ENCODE data around the gene UBL3. TPM values are rescaled to one million over a fixed set of nuclear protein-coding genes. Genes with fewer than 3 reads are reported as not detected.

Gene UBL3
- total RNA-seq, 1 experiment from 2014 or later, result 10.7 TPM

DNA sequence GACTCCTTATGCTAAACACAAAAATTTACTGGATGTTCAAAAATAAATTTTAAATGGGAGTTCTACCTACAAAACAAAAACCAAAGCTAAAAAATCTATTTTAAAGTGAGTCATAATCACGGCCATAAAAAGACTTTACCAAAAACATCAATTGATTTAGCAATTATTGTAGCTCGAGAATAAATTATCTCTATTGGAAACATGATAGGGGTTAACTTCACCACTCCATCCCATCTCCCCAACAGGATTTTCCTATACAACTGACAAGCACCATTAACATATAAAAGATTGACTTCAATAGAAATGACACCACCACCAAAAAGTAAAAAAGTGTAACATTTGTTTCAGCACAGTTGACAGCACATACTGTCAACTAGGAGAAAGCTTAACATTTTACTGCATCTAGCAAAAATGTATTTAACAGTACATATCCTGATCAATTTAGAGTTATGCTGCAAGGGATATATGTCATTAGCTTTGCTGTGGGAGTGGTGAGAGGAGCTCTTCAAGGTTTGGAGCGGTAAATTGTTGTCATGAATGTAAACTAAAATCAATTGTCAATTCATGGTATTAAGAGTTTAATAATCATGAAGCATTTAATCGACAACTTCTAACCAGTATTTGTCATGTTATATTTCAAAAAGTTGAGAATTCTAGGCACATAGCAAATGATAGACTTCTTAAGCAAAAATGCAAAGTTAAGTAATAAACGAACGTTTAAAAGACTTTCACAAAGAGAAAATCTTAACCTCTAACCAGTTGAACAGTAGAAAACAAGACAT lies 3.8 kb downstream of the UBL3 start:
- H3K9ac ChIP-seq (ENCODE audit: low read length), result no peak overlapping the region
- no peaks in the 10 kb centered on the region for H3K27me3 ChIP-seq (ENCODE audit: insufficient read depth, low read length)
- ATAC-seq (no peak), DNase-seq (ENCODE audit: low read depth, low spot score) (no peak)
- H3K4me3 ChIP-seq (replicated peaks in 1 of 2; ENCODE audit: low read depth in 1 of 2, low read length in 2 of 2), result no peak overlapping the region
- peaks cover 0 to 12% of the 10 kb centered on the region in 2 experiments; a peak in 3 of 4 replicates for H3K4me1 ChIP-seq (ENCODE audit: control insufficient read depth in 1 of 2, insufficient read depth in 2 of 2, low read length in 2 of 2)
- H3K9me2 ChIP-seq (ENCODE audit: insufficient read depth), result no peaks in the 10 kb centered on the region
- POLR2A ChIA-PET, result no interaction called here
- no TSS peak for BruUV-seq (replicated peaks)
- H3K27ac ChIP-seq (ENCODE audit: low read depth, low read length), result no peak overlapping the region
- H3K36me3 ChIP-seq (ENCODE audit: control insufficient read depth in 1 of 2, insufficient read depth in 2 of 2, low read length in 2 of 2), result no peaks in the 10 kb centered on the region
- CTCF ChIA-PET, result interaction anchor here (1.0 to 1.4 kb wide), 4 partner anchors 75 to 1133 kb away, joined by 3 to 8 read pairs (median 4); no protein-coding TSS in a partner anchor
- RAD21 ChIA-PET (ENCODE audit: low non-redundant PET in 1 of 2, low total read pairs in 2 of 2, uncharacterized antibody in 2 of 2, unreplicated experiment in 2 of 2), result interaction anchor here in 1 of 2 experiments (0.6 kb wide), 1 partner anchor 47 kb away, joined by 3 read pairs; no protein-coding TSS in a partner anchor
- peaks cover 25% of the 10 kb centered on the region for H3K79me2 ChIP-seq (ENCODE audit: insufficient read depth, low read length)
- intact Hi-C loops (cut with micrococcal nuclease), result loop anchor here (10.0 kb wide), 1 partner anchor 252 kb away; the partner anchor contains the start of gene SLC7A1
- no peaks in the 10 kb centered on the region for H4K20me1 ChIP-seq (ENCODE audit: insufficient read depth)
- no peak overlapping the region for H3K4me2 ChIP-seq (ENCODE audit: low read length)
- H3K9me3 ChIP-seq (ENCODE audit: control insufficient read depth in 1 of 2, insufficient read depth in 1 of 2, low read depth in 1 of 2, low read length in 2 of 2), result no peaks in the 10 kb centered on the region
- no peak for TF ChIP-seq SIN3A (IDR thresholded peaks at IDR 0.05; ENCODE audit: low read depth)
- TF ChIP-seq JUND (IDR thresholded peaks at IDR 0.05), result no peak
- TF ChIP-seq CTCF (IDR thresholded peaks at IDR 0.05 in 2 of 3, conservative IDR thresholded peaks at IDR 0.05 in 1 of 3; ENCODE audit: borderline replicate concordance in 1 of 3, insufficient read depth in 1 of 3, low read depth in 2 of 3, low read length in 2 of 3), result no peak
- no peak for TF ChIP-seq FOSL1 (IDR thresholded peaks at IDR 0.05; ENCODE audit: low read depth)
- no peak for TF ChIP-seq CEBPB (IDR thresholded peaks at IDR 0.05; ENCODE audit: low read depth)
- TF ChIP-seq POLR2A (IDR thresholded peaks at IDR 0.05; ENCODE audit: borderline replicate concordance, extremely low read depth, insufficient read depth, insufficient read length), result no peak
- TF ChIP-seq ZFX (IDR thresholded peaks at IDR 0.05), result no peak
- TF ChIP-seq RAD21 (IDR thresholded peaks at IDR 0.05; ENCODE audit: low read depth), result no peak
- TF ChIP-seq CBX3 (IDR thresholded peaks at IDR 0.05; ENCODE audit: low read depth), result no peak
- TF ChIP-seq EGR1 (IDR thresholded peaks at IDR 0.05; ENCODE audit: low read depth), result no peak
- TF ChIP-seq, protein P1, sequence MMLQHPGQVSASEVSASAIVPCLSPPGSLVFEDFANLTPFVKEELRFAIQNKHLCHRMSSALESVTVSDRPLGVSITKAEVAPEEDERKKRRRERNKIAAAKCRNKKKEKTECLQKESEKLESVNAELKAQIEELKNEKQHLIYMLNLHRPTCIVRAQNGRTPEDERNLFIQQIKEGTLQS (IDR thresholded peaks at IDR 0.05), result no peak
- no peak for TF ChIP-seq ELF1 (IDR thresholded peaks at IDR 0.05; ENCODE audit: borderline replicate concordance, low read depth)
- TF ChIP-seq SRF (IDR thresholded peaks at IDR 0.05; ENCODE audit: low read depth), result no peak
- no peak for TF ChIP-seq SP1 (IDR thresholded peaks at IDR 0.05; ENCODE audit: low read depth)
- no peak for TF ChIP-seq POLR2AphosphoS5 (IDR thresholded peaks at IDR 0.05; ENCODE audit: low read depth, low read length)
- no peak for TF ChIP-seq YY1 (IDR thresholded peaks at IDR 0.05; ENCODE audit: extremely low read depth, insufficient replicate concordance, low read depth, low read length)
- no peak for TF ChIP-seq TCF7L2 (IDR thresholded peaks at IDR 0.05; ENCODE audit: borderline replicate concordance, extremely low read depth, insufficient read depth, insufficient read length)
- no peak overlapping the region for H2AFZ ChIP-seq (ENCODE audit: low read depth, low read length, poor library complexity, severe bottlenecking)
